ENCODE measurements around the gene ZNF593OS. TPM values are rescaled to one million over a fixed set of nuclear protein-coding genes. Genes with fewer than 3 reads are reported as not detected.

ZNF593OS gene
- total and polyA plus RNA-seq, 7 experiments from 2014 or later: 0.97 TPM; not detected in 6

DNA sequence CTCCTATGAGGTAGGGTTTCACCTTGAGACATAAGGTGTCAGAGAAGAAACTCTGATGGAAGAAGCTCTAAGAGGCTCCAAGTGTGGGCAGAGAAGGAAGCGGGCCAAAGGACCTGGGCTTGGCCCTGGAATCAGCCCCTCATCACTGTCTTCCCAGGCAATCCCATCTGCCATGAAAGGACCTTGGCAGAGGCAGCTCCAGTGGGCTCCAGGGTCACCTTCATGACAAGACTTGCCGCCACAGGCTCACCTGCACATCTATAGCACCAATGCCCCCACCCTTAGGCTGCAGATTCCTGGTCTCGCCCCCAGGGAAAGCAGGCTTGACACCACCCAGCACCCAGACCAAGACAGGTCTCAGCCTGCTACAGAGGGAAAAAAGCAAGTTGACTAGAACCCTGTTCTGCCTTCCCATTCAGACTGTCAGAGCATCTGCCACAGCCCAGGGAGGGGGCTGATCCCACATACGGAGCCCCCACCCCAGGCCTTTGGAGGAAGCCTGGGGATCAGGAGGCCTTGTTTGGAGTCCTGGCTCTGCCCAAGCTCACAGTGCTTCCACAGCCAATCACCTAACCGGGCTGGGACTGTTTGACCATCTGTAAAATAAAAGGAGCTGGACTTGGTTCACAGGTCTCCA lies 13.2 kb downstream of the ZNF593OS start:
- no peaks in the 10 kb centered on the region for H3K36me3 ChIP-seq (ENCODE audit: control insufficient read depth in 2 of 3, insufficient read depth in 3 of 3, low read length in 3 of 3)
- ATAC-seq: no peak
- H3K27me3 Mint-ChIP-seq: peaks cover 16 to 69% (median 30%) of the 10 kb centered on the region in 5 donors
- intact Hi-C loops (cut with micrococcal nuclease): no loop called here
- H3K27ac ChIP-seq (ENCODE audit: low read depth, low read length): no peak overlapping the region
- no peak overlapping the region for H3K27ac Mint-ChIP-seq
- DNase-seq: no peak
- no peaks in the 10 kb centered on the region for H3K9me3 ChIP-seq (ENCODE audit: control insufficient read depth in 2 of 3, low read length in 3 of 3)
- peaks cover 0 to 3% (median 0%) of the 10 kb centered on the region in 11 donors for H3K9me3 Mint-ChIP-seq
- peaks cover 0 to 11% (median 8%) of the 10 kb centered on the region in 7 donors for H3K4me1 Mint-ChIP-seq
- H3K4me3 ChIP-seq (ENCODE audit: low read length): no peak overlapping the region
- ChIA-PET CTCF (no interaction called here), POLR2A (no interaction called here)
- H3K27me3 ChIP-seq (ENCODE audit: control insufficient read depth in 2 of 2, insufficient read depth in 2 of 2, low read length in 2 of 2): peaks cover 0 to 7% of the 10 kb centered on the region in 2 donors
- H3K4me3 Mint-ChIP-seq: no peak overlapping the region
- H3K36me3 Mint-ChIP-seq: no peaks in the 10 kb centered on the region
- H3K4me1 ChIP-seq (ENCODE audit: control insufficient read depth in 2 of 2, insufficient read depth in 2 of 2, low read length in 2 of 2): no peaks in the 10 kb centered on the region

- ATAC-seq: no peak
- peak overlapping the region in 1 of 10 donors; percentile 15 for H3K4me3 Mint-ChIP-seq
- CTCF ChIA-PET: interaction anchor here (1.2 to 1.7 kb wide), 3 partner anchors 12 to 54 kb away, joined by 3 to 7 read pairs (median 6); partner anchors contain the start of genes C1orf232 and ZNF593
Observed at GRCh38 chr1:26156285-26157038, 15.2 kb downstream of the ZNF593OS start.

DNA sequence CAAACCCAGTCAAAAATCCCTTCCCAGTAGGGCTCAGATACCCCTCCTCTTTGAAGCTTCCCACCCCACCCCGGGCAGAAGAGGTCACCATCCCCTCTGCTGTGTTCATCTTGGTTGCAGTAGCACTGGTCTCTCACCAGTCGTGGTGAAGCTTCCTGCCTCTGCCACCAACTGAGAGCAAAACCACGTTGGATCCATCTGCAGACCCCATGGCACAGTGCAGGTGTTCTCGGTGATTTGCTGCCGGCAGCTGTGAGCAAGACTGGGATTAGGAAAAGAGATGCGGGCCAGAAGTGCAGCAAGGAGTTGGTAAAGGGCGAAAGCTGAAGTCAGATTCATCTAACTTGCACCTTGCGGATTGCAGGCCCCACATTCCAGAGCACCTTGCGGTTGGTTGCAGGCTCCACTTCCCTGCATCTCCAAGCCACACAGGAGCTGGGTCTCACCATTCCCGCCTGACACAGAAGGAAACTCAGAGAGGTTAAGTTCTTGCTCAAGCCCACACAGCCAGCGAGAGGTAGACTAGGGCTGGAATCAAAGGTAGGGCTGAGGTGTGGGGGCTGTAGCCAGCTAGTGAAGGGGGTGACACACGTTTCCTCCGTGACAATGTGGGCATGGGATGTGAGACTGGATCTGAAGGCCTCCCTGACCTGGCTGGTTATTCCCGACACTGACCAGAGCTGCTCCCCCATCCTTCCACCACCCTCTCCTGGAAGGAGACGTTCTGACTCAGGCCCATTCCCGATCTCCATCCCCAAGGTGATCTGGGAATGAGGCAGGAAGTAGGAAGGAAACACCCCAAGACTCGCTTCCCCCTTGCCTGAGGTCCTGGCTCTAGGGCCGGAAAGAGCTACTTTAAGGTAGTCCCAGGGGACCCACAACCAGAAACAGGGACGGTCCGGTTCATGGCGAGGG lies 16.0 kb downstream of the ZNF593OS start:
- H3K27me3 Mint-ChIP-seq: peaks cover 10 to 66% (median 23%) of the 10 kb centered on the region in 5 donors
- peak overlapping the region in 3 of 9 donors; percentile 43 to 62 (median 60) for H3K27ac Mint-ChIP-seq
- Histone ChIP-seq H3K27me3 (ENCODE audit: control insufficient read depth in 2 of 2, insufficient read depth in 2 of 2, low read length in 2 of 2) (peaks cover 0 to 1% of the 10 kb centered on the region in 2 donors), H3K4me1 (ENCODE audit: control insufficient read depth in 2 of 2, insufficient read depth in 2 of 2, low read length in 2 of 2) (no peaks in the 10 kb centered on the region), H3K27ac (ENCODE audit: low read depth, low read length) (no peak overlapping the region), H3K4me3 (ENCODE audit: low read length) (no peak overlapping the region), H3K9me3 (ENCODE audit: control insufficient read depth in 2 of 3, low read length in 3 of 3) (no peaks in the 10 kb centered on the region), H3K36me3 (ENCODE audit: control insufficient read depth in 2 of 3, insufficient read depth in 3 of 3, low read length in 3 of 3) (no peaks in the 10 kb centered on the region)
- intact Hi-C loops (cut with micrococcal nuclease): no loop called here
- ChIA-PET CTCF (interaction anchor here (0.6 to 1.7 kb wide), 3 partner anchors 9 to 53 kb away, joined by 3 to 7 read pairs (median 3); partner anchors contain the start of genes C1orf232 and ZNF593), POLR2A (interaction anchor here (0.7 kb wide), 2 partner anchors 52 to 741 kb away, joined by 3 read pairs; no protein-coding TSS in a partner anchor)
- no peak for DNase-seq
- no peak for ATAC-seq
- H3K36me3 Mint-ChIP-seq: no peaks in the 10 kb centered on the region
- peaks cover 0 to 9% (median 3%) of the 10 kb centered on the region in 7 donors for H3K4me1 Mint-ChIP-seq
- H3K4me3 Mint-ChIP-seq: no peak overlapping the region
- H3K9me3 Mint-ChIP-seq: no peaks in the 10 kb centered on the region

More at GRCh38 chr1:26156285-26157038, 15.2 kb downstream of the ZNF593OS start:
- no peaks in the 10 kb centered on the region for H3K4me1 ChIP-seq (ENCODE audit: control insufficient read depth in 2 of 2, insufficient read depth in 2 of 2, low read length in 2 of 2)
- H3K36me3 Mint-ChIP-seq: no peaks in the 10 kb centered on the region
- POLR2A ChIA-PET: interaction anchor here (0.6 kb wide), 1 partner anchor 588 kb away, joined by 3 read pairs; no protein-coding TSS in a partner anchor
- peak overlapping the region in 1 of 9 donors; percentile 60 for H3K27ac Mint-ChIP-seq
- no peaks in the 10 kb centered on the region for H3K9me3 ChIP-seq (ENCODE audit: control insufficient read depth in 2 of 3, low read length in 3 of 3)
- peaks cover 0 to 7% of the 10 kb centered on the region in 2 donors for H3K27me3 ChIP-seq (ENCODE audit: control insufficient read depth in 2 of 2, insufficient read depth in 2 of 2, low read length in 2 of 2)
- DNase-seq: peak in 3 of 9 donors; percentile 15 to 29 (median 23)
- H3K4me3 ChIP-seq (ENCODE audit: low read length): no peak overlapping the region
- H3K36me3 ChIP-seq (ENCODE audit: control insufficient read depth in 2 of 3, insufficient read depth in 3 of 3, low read length in 3 of 3): no peaks in the 10 kb centered on the region
- H3K4me1 Mint-ChIP-seq: peaks cover 0 to 9% (median 3%) of the 10 kb centered on the region in 7 donors
- H3K27ac ChIP-seq (ENCODE audit: low read depth, low read length): no peak overlapping the region
- no peaks in the 10 kb centered on the region for H3K9me3 Mint-ChIP-seq
- intact Hi-C loops (cut with micrococcal nuclease): no loop called here
- H3K27me3 Mint-ChIP-seq: peaks cover 10 to 69% (median 23%) of the 10 kb centered on the region in 5 donors

DNA sequence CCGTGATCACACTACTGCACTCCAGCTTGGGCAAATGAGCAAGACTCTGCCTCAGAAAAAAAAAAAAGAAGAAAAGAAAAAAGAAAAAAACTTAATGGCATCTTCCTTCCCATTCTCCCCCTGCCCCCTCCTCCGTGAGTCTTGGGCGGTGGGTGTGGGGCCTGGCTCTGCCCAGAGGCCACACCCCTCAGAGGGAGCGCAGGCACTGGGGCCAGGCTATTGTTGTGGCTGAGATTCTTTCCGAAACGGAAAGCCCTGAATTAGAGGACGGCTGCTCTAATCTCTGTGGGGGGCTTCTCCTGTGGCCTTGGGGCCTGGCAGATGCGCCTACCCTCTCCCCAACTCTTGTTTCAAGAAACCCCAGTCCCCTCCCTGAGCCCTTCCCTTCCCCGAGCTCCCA lies 16.9 kb downstream of the ZNF593OS start:
- ChIA-PET CTCF (interaction anchor here (1.0 kb wide), 2 partner anchors 10 to 90 kb away, joined by 3 to 4 read pairs; no protein-coding TSS in a partner anchor), POLR2A (interaction anchor here (0.7 kb wide), 1 partner anchor 741 kb away, joined by 3 read pairs; no protein-coding TSS in a partner anchor)
- ATAC-seq (no peak), DNase-seq (no peak)
- Mint-ChIP-seq H3K27ac (no peak overlapping the region), H3K9me3 (no peaks in the 10 kb centered on the region), H3K4me1 (peaks cover 0 to 9% (median 3%) of the 10 kb centered on the region in 7 donors), H3K27me3 (peaks cover 10 to 68% (median 23%) of the 10 kb centered on the region in 5 donors), H3K4me3 (no peak overlapping the region), H3K36me3 (no peaks in the 10 kb centered on the region)
- no peaks in the 10 kb centered on the region for H3K36me3 ChIP-seq (ENCODE audit: control insufficient read depth in 2 of 3, insufficient read depth in 3 of 3, low read length in 3 of 3)
- no peaks in the 10 kb centered on the region for H3K4me1 ChIP-seq (ENCODE audit: control insufficient read depth in 2 of 2, insufficient read depth in 2 of 2, low read length in 2 of 2)
- no peaks in the 10 kb centered on the region for H3K9me3 ChIP-seq (ENCODE audit: control insufficient read depth in 2 of 3, low read length in 3 of 3)
- no peak overlapping the region for H3K27ac ChIP-seq (ENCODE audit: low read depth, low read length)
- no peak overlapping the region for H3K4me3 ChIP-seq (ENCODE audit: low read length)
- no peaks in the 10 kb centered on the region for H3K27me3 ChIP-seq (ENCODE audit: control insufficient read depth in 2 of 2, insufficient read depth in 2 of 2, low read length in 2 of 2)
- intact Hi-C loops (cut with micrococcal nuclease): no loop called here

- Mint-ChIP-seq H3K4me1 (peaks cover 0 to 9% (median 3%) of the 10 kb centered on the region in 7 donors), H3K4me3 (no peak overlapping the region), H3K36me3 (no peaks in the 10 kb centered on the region), H3K27me3 (peaks cover 10 to 64% (median 23%) of the 10 kb centered on the region in 5 donors), H3K27ac (no peak overlapping the region), H3K9me3 (no peaks in the 10 kb centered on the region)
- Histone ChIP-seq H3K36me3 (ENCODE audit: control insufficient read depth in 2 of 3, insufficient read depth in 3 of 3, low read length in 3 of 3) (no peaks in the 10 kb centered on the region), H3K27me3 (ENCODE audit: control insufficient read depth in 2 of 2, insufficient read depth in 2 of 2, low read length in 2 of 2) (no peaks in the 10 kb centered on the region), H3K4me3 (ENCODE audit: low read length) (no peak overlapping the region), H3K27ac (ENCODE audit: low read depth, low read length) (no peak overlapping the region), H3K4me1 (ENCODE audit: control insufficient read depth in 2 of 2, insufficient read depth in 2 of 2, low read length in 2 of 2) (no peaks in the 10 kb centered on the region), H3K9me3 (ENCODE audit: control insufficient read depth in 2 of 3, low read length in 3 of 3) (no peaks in the 10 kb centered on the region)
- CTCF ChIA-PET: interaction anchor here (1.0 kb wide), 2 partner anchors 9 to 89 kb away, joined by 3 to 4 read pairs; no protein-coding TSS in a partner anchor
- POLR2A ChIA-PET: no interaction called here
- DNase-seq: no peak
- intact Hi-C loops (cut with micrococcal nuclease): no loop called here
- no peak for ATAC-seq
Observed at GRCh38 chr1:26153966-26154532, 17.6 kb downstream of the ZNF593OS start.

Measured in naive thymus-derived CD4-positive, alpha-beta T cell (primary cell).